Activated T-helper 17 cell treated with anti-CD3 and anti-CD28 coated beads, Interleukin-2, amount 50 U/mL, for 72 hours (primary cell): ENCODE measurements around the gene BDNF. TPM values are rescaled to one million over a fixed set of nuclear protein-coding genes. Genes with fewer than 3 reads are reported as not detected.

Experiments
- ATAC-seq: fragments of 150-1000 bp; cut with Tn5 transposase; replicated peaks from 2 replicates; pipeline ENCODE4 v1.10.0; 2021; ENCODE audit warnings: mild to moderate bottlenecking, moderate library complexity
- H3K27ac Mint-ChIP-seq: one replicate; pipeline ENCODE4 v1.8.0; 2022; ENCODE audit warnings: mixed read lengths
- H3K27me3 Mint-ChIP-seq: one replicate; pipeline ENCODE4 v1.8.0; 2022; ENCODE audit warnings: mixed read lengths
- H3K36me3 Mint-ChIP-seq: one replicate; pipeline ENCODE4 v1.8.0; 2022; ENCODE audit warnings: low read depth, mild to moderate bottlenecking, mixed read lengths
- H3K4me1 Mint-ChIP-seq: one replicate; pipeline ENCODE4 v1.8.0; 2022; ENCODE audit warnings: mixed read lengths
- H3K4me3 Mint-ChIP-seq: one replicate; pipeline ENCODE4 v1.8.0; 2022; ENCODE audit warnings: mild to moderate bottlenecking, mixed read lengths
- H3K9me3 Mint-ChIP-seq: one replicate; pipeline ENCODE4 v1.8.0; 2022; ENCODE audit warnings: mixed read lengths
- total RNA-seq, 2 donors: library from RNA; stranded (reverse); gene quantifications; one replicate each; pipeline ENCODE4 v1.2.3, GENCODE V29; 2022

The BDNF gene
- total RNA-seq, 2 donors from 2014 or later, result not detected

DNA sequence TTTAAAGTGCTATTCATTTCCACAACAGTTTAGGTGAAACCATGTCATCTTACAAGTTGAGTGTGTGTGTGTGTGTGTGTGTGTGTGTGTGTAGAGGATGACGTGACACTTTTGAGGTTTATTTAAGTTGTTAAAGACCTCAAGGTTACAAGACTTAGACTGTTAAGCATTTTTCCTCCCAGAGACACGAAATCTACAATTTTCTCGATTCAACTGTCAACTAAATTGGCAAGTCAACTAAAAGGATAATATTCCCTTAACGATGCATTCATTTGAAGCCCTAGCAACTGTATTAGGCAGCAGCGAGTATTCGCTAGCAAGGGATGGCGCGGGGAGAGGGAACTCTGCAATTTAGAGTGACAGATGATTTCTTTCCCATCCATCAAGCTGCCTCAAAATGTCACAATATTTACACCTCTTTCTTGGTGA lies 17.6 kb upstream of the BDNF start:
- Mint-ChIP-seq H3K4me3 (no peak overlapping the region), H3K36me3 (peaks cover 17% of the 10 kb centered on the region), H3K27me3 (peaks cover 49% of the 10 kb centered on the region), H3K27ac (no peak overlapping the region), H3K4me1 (no peaks in the 10 kb centered on the region), H3K9me3 (peaks cover 12% of the 10 kb centered on the region)
- ATAC-seq, result no peak

DNA sequence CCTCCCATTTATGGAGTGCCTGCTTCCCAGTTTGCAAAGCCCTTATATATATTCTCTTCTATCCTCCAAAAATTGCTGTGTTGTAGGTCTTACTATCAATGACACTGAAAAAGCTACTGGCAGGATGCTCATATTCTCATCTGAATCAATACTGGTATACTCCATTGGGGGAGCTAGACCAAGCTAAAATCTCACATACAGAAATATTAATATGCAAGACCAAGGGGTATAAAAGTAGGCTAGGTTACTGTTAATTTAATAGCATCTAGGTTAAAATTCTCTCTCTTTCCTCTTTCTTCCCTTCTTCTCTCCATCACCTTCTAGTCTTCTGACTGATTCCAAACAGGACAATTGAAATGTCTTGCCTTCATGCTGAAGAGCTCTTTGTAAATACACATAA lies 17.1 kb upstream of the BDNF start:
- no peak overlapping the region for H3K27ac Mint-ChIP-seq
- peaks cover 12% of the 10 kb centered on the region for H3K9me3 Mint-ChIP-seq
- H3K36me3 Mint-ChIP-seq, result peaks cover 17% of the 10 kb centered on the region
- H3K4me3 Mint-ChIP-seq, result no peak overlapping the region
- H3K4me1 Mint-ChIP-seq, result no peaks in the 10 kb centered on the region
- no peak for ATAC-seq
- peaks cover 49% of the 10 kb centered on the region for H3K27me3 Mint-ChIP-seq

DNA sequence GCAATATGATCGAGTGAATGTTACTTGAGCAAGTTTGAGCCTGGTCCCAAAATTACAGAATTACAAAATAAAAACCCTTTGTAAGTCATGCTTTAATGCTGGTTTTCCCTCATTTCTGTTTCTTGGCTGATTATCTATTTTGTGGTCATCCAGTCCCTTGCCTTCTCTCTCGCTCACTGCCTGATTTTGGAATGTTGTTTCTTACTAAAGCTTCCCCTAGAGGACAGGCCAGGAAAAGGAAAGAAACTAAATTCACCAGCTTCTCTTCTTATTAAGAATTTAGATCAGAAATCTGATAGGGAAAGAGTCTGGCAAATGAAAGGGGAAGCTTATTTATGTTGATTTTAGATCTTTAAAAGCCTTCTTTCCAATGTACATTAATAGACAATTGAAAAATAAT lies 16.6 kb upstream of the BDNF start:
- Mint-ChIP-seq H3K36me3 (peaks cover 17% of the 10 kb centered on the region), H3K27me3 (peaks cover 46% of the 10 kb centered on the region), H3K9me3 (peaks cover 12% of the 10 kb centered on the region), H3K27ac (no peak overlapping the region), H3K4me3 (no peak overlapping the region), H3K4me1 (no peaks in the 10 kb centered on the region)
- no peak for ATAC-seq

DNA sequence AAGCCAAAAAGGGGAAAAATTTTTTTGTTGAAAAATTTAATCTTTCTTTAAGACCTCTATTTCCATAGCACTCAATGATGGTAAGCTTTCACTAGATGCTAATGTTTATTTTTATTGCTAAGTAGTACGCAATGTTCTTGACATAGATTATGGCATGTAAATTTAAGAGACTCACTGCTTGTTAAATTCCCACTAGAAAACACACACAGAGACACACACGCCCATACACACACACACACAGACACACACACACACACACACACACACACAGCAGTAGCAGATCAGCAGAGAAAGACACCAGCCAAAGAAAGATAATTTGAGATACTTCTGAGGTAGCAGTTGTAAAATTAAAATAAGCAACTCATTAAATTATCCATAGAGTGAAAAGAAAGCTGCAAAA lies 16.0 kb upstream of the BDNF start:
- peaks cover 44% of the 10 kb centered on the region for H3K27me3 Mint-ChIP-seq
- H3K4me3 Mint-ChIP-seq, result no peak overlapping the region
- ATAC-seq, result no peak
- peaks cover 15% of the 10 kb centered on the region for H3K36me3 Mint-ChIP-seq
- H3K9me3 Mint-ChIP-seq, result peaks cover 11% of the 10 kb centered on the region
- H3K4me1 Mint-ChIP-seq, result no peaks in the 10 kb centered on the region
- no peak overlapping the region for H3K27ac Mint-ChIP-seq

DNA sequence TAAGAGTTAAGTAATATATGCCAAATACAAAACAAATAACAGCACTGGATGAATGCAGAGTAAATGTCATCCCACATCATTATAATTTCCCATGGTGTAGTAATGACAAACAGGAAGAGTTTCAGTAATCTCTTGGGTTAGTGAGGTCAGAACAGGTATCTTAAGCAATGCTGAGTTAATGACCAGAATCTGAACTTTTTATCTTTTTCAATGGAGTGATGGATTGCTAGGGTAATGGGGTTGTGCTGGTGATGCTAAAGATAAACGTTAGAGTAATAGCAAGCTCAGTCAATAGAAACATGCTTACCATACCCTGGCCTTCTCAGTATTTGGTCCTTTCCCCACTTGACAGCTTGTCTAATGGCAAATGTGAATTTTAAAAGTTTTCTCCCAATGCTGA lies 11.5 kb upstream of the BDNF start:
- peaks cover 12% of the 10 kb centered on the region for H3K27me3 Mint-ChIP-seq

DNA sequence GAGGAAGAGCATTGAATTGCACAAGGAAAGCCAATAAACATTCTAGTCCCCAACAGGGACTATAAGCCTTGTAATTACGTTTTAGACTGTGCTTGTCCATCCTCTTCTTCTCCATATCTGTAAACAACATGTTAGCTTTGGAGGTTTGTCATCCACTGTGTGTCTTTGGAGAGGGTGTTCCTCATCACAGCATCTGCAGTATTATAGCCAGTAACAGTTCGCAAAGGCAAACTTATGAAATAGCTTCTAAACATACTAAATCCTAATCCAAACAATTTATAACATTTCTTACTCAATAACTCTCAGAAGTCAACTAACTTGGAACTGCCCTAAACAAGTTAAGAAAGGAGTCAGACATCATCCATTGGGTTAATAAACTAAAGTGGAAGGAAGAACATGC lies 10.3 kb upstream of the BDNF start:
- ATAC-seq, result no peak
- Mint-ChIP-seq H3K27ac (no peak overlapping the region), H3K9me3 (no peaks in the 10 kb centered on the region), H3K4me1 (no peaks in the 10 kb centered on the region), H3K4me3 (no peak overlapping the region), H3K36me3 (no peaks in the 10 kb centered on the region), H3K27me3 (peaks cover 20% of the 10 kb centered on the region)

More for the DNA sequence above, 11.5 kb upstream of the BDNF start:
- Mint-ChIP-seq H3K4me1 (no peaks in the 10 kb centered on the region), H3K9me3 (no peaks in the 10 kb centered on the region), H3K36me3 (no peaks in the 10 kb centered on the region), H3K4me3 (no peak overlapping the region), H3K27ac (no peak overlapping the region)
- ATAC-seq, result no peak

DNA sequence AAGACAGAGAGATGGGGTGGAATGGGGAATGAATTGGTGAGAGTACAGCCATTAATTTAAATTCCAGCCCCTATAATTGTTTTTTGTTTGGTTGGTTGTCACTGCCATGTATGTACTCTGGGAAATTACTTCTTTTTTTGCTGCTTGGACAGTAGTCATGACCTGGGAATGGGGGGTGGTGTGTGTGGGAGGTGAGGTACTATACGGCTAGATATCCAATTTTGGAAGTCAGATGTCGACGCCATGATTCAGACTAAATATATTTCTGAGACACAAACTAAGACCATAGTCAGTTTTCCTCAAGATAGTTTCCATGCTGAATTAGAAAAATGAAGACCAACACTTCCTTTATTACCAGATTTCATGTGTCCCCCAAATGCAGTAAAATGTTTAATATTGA lies 7.4 kb upstream of the BDNF start:
- H3K9me3 Mint-ChIP-seq, result no peaks in the 10 kb centered on the region
- H3K4me3 Mint-ChIP-seq, result no peak overlapping the region
- H3K36me3 Mint-ChIP-seq, result no peaks in the 10 kb centered on the region
- no peaks in the 10 kb centered on the region for H3K4me1 Mint-ChIP-seq
- H3K27me3 Mint-ChIP-seq, result peaks cover 23% of the 10 kb centered on the region
- H3K27ac Mint-ChIP-seq, result no peak overlapping the region
- no peak for ATAC-seq

DNA sequence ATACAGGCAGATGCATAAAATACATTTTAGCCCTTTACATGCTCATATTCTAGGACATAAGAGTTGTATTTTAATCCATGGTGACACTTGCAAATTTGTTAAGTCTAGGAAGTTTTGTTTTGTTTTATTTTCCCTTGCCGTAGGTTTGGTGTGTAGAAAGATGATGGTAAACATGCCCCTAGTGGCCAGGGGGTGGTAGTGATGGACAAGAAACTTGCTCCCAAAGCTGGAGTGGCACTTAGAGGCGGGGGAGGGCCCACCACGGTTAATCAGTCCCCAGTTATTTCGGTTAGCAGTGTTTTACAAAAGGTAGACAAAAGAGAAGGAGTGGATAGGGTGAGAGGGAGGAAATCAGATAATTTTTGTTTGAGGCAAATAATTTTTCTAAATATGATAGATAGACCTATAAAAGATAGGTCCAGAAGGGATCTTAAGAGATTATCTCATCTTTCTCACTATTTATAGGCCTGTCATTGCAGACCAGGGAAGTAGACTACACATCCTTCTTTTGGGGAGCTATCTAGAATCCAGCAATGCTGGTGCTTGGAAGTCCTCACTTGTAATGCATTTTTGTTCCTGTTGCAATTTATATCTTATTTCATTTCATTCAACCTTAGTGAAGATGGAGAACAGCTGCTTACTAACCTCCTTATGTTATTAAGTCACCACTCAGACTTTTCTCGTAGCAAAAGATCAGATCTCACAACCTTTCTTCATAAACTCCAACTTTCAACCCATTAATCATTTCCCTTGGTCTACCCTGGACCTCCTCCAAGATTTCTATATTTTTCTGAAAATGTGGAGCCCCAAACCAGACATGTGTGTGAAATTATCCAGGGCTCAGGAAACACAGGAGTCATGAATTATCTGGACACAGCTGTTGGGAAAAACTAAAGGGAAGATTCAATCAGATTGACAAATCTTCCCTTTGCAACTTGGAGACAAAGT lies 5.9 kb upstream of the BDNF start:
- Mint-ChIP-seq H3K9me3 (no peaks in the 10 kb centered on the region), H3K4me3 (no peak overlapping the region), H3K4me1 (peaks cover under 1% of the 10 kb centered on the region), H3K27me3 (peaks cover 35% of the 10 kb centered on the region), H3K36me3 (no peaks in the 10 kb centered on the region), H3K27ac (no peak overlapping the region)
- no peak for ATAC-seq

DNA sequence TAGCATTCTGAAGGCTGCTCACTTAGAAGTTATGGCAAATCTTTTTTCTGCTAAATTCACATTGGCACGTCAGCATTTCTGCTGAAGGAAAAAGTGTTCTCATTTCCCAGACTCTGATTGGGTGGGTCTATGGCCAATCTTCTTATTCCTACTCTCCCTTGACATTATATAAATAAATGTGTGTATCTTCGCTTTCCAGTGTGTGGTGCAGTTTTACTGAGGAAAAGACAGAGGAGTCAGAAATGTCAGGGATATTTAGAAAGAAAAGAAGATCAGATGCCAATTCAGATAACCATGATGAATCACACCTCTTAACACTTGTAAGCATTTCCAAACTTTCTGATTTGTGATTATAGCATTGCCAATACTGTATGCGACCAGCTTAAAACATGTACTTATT lies 3.2 kb upstream of the BDNF start:
- no peak overlapping the region for H3K27ac Mint-ChIP-seq
- ATAC-seq, result no peak
- H3K4me3 Mint-ChIP-seq, result no peak overlapping the region
- H3K27me3 Mint-ChIP-seq, result peaks cover 55% of the 10 kb centered on the region
- H3K36me3 Mint-ChIP-seq, result no peaks in the 10 kb centered on the region
- H3K9me3 Mint-ChIP-seq, result no peaks in the 10 kb centered on the region
- peaks cover 8% of the 10 kb centered on the region for H3K4me1 Mint-ChIP-seq

DNA sequence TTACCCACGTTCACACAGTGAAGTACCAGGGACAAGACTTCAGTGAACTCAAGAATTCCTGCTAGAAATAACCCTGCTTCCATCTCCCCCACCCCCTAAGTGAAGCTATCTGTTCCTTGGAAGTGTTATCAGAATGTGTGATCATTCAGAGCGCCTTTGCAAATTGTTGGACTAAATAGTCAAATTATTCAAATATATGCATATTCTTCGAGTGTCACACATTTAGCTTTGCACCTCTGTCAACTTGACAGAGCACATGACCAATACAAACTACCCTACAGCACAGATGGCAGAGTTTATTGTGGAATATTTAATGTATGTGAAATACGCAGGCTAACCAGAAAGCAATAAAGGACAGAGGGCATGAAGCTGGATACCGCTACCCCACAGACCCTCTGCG lies 2.6 kb upstream of the BDNF start:
- H3K4me3 Mint-ChIP-seq, result no peak overlapping the region
- no peaks in the 10 kb centered on the region for H3K36me3 Mint-ChIP-seq
- no peak overlapping the region for H3K27ac Mint-ChIP-seq
- H3K9me3 Mint-ChIP-seq, result no peaks in the 10 kb centered on the region
- ATAC-seq, result no peak
- peaks cover 58% of the 10 kb centered on the region for H3K27me3 Mint-ChIP-seq
- peaks cover 9% of the 10 kb centered on the region for H3K4me1 Mint-ChIP-seq

DNA sequence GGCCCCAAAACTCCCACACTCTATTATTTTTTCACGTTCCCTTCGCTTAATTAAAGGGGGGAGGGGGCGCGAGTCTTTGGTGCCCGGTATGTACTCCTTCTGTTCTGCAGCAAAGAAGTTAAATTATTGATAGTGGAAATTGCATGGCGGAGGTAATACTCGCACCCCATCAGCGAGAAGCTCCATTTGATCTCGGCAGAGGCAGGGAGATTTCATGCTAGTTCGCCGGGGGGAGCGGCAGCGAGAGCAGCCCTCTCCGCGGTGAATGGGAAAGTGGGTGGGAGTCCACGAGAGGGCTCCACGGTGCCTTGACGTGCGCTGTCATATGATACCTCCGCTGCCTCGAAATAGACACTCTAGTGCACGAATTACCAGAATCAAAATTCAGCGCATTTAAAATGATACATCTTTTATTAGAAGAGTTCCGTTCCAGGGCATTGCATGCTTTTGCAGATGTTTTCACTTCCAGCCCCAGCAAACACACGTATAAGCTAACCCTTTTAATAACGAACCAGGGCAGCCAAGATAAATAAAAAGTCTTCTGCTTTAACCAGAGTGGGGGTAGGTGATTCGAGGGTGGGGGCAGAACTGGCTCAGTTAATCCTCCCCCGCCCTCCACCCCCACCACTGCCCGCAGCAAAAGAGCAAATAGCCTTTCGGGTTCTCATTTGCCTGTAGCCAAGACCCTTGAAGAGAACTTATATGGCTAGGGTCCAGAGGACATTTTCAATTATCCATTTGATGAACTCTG lies 1.3 kb upstream of the BDNF start:
- Mint-ChIP-seq H3K27me3 (peaks cover 67% of the 10 kb centered on the region), H3K27ac (no peak overlapping the region), H3K9me3 (no peaks in the 10 kb centered on the region), H3K4me3 (peak overlapping the region; percentile 73), H3K36me3 (no peaks in the 10 kb centered on the region), H3K4me1 (peaks cover 9% of the 10 kb centered on the region)
- no peak for ATAC-seq

DNA sequence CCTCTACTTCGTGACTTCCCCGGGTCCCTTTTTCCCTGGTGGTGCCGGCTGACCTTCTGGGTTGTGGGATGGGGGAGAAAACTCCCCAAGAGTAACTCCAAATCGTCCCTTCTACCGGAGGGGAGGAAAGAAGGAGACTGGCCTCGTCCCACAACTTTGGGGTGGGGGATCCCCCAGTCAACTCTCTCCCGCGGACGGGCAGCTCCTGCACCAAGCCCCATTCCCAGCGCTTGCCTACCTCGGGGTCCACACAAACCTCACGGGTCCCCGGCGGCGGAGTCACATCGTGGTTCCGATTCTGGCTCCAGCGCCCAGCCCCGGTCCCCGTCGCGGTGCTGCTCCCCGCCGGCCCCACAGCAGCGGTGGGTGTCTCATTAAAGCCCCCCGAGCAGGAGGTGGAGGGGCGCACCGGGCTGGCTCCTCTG lies 317 bp downstream of the BDNF start:
- ATAC-seq, result no peak
- Mint-ChIP-seq H3K4me3 (peak overlapping the region; percentile 37), H3K27me3 (peaks cover 67% of the 10 kb centered on the region), H3K36me3 (no peaks in the 10 kb centered on the region), H3K27ac (no peak overlapping the region), H3K4me1 (peaks cover 9% of the 10 kb centered on the region), H3K9me3 (no peaks in the 10 kb centered on the region)

DNA sequence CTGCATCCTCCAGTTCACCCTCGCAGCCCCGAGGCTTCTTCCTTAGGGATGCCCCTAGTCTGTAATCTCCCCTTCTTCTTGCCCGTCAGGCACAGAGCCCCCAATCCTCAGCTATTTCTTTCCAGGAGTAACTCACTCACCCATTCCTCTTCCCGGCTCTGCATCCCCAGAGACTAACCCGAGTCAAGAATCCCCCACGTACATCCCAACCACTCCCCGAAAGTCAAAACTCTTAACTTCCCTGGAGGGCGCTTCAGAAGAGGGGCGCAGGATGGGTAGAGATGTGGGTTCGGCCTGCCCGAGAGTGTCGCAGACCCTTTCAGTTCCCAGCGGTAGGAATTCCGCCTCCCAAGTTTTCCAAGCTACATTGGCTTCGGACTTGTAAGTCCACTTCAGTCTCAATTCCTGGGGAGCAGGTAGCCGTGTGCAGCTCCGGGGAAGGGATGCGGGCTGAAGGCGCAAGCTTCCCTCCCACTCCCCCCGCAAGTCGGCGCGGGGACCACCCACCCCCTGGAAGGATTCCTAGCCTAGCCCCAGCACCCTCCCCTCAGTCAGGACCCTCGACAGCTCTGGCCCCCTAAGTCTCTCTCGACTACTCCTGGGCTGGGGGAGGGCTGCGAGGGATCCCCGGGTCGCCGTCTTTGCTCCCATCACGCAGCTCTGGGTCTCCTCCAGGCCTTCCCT lies 871 bp downstream of the BDNF start:
- H3K27me3 Mint-ChIP-seq, result peaks cover 62% of the 10 kb centered on the region
- ATAC-seq, result no peak
- no peaks in the 10 kb centered on the region for H3K36me3 Mint-ChIP-seq
- H3K9me3 Mint-ChIP-seq, result no peaks in the 10 kb centered on the region
- H3K27ac Mint-ChIP-seq, result no peak overlapping the region
- H3K4me3 Mint-ChIP-seq, result peak overlapping the region; percentile 37
- peaks cover 9% of the 10 kb centered on the region for H3K4me1 Mint-ChIP-seq

DNA sequence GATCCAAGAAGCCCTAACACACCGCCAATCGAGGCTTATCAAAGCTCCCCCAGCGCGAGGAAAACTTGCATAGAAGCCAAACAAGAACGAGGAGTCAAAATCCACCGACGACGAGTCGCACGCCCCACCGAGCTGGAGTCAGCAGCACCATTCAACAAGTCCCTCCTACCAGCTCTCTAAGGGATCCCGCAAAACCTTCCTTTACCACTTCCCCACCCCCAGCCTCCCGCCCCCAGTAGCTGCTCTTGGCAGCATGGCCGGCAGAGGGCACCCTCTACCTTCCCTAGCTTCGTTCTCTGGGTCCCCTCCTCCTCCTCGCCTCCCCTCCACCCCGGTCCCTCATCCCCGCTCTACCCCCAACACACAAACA lies 1.4 kb downstream of the BDNF start:
- no peak overlapping the region for H3K27ac Mint-ChIP-seq
- H3K36me3 Mint-ChIP-seq, result no peaks in the 10 kb centered on the region
- H3K9me3 Mint-ChIP-seq, result no peaks in the 10 kb centered on the region
- H3K4me3 Mint-ChIP-seq, result peak overlapping the region; percentile 37
- peaks cover 62% of the 10 kb centered on the region for H3K27me3 Mint-ChIP-seq
- peaks cover 9% of the 10 kb centered on the region for H3K4me1 Mint-ChIP-seq
- ATAC-seq, result peak; percentile 77
